ENCODE data around the gene IL3.

IL3 gene

GRCh38 chr5:132026516-132027008 is 33.9 kb upstream of the IL3 start:
- no peak for DNase-seq

DNA sequence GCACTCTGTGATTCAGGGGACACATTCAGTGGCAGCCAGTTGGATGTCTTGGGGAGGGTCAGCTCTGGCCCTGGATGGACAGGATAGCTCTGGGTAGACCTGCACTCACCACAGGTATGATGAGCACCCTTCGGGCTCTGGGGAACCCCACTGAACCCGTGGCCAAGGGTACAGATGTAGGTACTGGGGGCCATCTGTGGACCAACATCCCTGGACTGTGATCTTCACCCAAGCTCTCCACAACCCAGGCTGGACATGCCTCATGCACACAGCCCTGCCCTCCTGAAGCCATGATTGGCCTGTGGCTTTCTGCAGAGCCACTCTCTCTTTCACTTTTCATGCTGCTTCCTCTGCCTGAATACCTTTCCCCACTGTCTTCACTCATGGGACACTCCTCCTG is 33.4 kb upstream of the IL3 start:
- DNase-seq, result no peak

DNA sequence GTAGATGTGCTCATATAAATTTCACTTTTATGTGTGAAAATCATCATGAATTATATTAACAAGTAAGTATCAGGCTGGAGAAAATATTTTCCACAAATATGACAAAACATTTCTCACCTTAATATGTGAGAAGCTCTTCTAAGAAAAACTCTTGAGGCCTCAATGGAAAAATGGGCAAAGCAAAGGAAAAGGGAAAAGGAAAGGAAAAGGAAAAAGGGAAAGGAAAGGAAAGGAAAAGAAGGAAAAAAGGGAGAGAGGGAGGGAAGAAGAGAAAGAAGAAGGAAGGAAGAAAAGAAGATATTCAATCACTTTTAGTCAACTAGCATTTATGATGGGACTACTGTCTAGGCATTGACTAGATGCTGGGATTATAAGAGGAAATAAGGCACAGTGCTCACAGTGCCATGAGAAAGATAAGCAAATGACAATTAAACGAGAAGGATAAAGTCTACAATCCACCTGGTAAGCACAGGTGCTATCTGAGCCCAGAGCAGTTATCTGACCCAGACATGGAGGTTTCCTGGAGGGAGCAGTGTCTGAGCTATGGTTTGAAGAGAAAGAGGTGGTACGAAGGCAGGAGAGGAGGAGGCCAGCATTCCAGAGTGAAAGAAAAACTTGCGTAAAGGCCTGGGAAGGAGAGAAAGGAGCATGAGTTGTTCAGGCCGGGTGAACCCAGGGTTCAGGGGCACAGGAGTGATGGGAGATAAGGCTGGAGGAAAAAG is 30.7 kb upstream of the IL3 start:
- DNase-seq, result no peak

DNA sequence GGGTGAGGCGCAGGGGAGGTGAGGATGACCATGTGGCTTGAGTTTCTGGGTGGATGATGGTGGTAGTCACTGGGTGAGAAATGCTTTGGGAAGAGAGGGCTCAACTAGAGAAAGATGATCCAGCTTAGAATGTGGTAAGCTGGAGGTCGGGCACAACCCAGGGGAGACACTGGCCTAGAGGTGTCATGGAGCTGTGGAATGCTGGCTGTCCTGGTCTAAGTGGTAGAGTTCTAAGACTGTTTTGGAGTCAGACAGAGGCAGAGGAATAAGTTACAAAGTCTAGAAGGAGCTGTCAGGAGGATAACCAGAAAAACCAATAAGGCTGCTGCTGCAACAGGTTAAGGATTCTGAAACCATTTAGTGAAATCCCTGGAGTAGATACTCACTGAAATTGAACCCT is 29.8 kb upstream of the IL3 start:
- no peak for DNase-seq

DNA sequence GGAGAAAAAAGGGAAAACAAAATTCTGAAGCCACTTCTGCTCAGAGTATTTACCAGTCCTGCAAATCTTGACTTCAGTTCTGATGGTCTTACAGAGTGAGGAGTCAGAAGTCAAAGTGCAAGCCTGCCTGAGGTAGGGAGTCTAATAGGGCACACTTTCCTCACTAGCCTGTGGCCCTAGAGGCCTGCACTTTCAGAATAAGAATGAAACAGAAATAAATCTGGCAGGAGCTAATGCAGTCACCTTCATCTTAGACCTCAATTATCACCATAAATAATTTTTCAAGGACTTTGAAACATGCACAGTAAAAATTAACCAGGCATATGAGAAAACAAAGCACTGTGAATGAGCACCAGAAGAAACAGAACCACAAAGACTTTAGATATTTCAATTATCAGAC is 28.3 kb upstream of the IL3 start:
- no peak for DNase-seq

DNA sequence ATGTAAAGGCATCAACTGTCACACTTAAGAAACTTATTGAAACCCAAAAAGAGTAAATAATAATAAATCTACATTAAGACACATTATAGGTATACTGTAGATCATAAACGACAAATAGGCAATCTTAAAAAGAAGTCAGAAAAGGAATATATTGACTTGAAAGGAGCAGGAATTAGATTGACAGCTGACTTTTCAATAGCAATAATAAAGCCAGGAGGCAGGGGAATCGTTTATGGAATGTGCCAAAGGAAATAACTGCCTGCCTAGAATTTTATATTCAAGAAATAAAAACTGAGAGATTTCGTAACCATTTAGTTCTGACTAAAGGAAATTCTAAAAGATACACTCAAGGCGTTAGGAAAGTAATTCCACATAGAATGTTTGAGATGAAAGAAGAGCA is 27.3 kb upstream of the IL3 start:
- no peak for DNase-seq

GRCh38 chr5:132037353-132037752 is 23.1 kb upstream of the IL3 start:
- no peak for DNase-seq

GRCh38 chr5:132044207-132044606 is 16.2 kb upstream of the IL3 start:
- DNase-seq, result no peak

- no peak for DNase-seq
Measured at GRCh38 chr5:132046880-132047299, 13.6 kb upstream of the IL3 start.

- DNase-seq, result no peak
Measured at GRCh38 chr5:132049093-132049492, 11.4 kb upstream of the IL3 start.

GRCh38 chr5:132049559-132049958 is 10.9 kb upstream of the IL3 start:
- no peak for DNase-seq

DNA sequence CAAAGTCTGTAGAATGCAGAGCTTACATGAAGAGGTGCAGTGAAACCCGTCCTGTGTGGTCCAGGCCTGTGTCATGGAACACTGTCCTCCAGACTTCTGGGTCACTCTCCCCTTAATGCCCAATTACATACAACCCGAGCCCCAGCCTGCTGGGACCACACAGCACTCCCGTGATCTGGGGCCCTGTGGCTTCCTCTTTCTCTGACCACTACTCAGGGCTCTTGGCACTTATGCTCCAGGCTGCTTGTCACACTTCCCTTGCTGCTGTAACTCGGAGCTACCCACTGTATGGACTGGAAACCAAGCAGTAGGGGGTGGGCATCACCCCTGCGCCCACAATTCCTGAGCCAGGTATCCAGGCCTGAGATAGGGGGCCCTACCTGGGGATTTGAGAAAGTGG is 10.3 kb upstream of the IL3 start:
- no peak for DNase-seq

DNA sequence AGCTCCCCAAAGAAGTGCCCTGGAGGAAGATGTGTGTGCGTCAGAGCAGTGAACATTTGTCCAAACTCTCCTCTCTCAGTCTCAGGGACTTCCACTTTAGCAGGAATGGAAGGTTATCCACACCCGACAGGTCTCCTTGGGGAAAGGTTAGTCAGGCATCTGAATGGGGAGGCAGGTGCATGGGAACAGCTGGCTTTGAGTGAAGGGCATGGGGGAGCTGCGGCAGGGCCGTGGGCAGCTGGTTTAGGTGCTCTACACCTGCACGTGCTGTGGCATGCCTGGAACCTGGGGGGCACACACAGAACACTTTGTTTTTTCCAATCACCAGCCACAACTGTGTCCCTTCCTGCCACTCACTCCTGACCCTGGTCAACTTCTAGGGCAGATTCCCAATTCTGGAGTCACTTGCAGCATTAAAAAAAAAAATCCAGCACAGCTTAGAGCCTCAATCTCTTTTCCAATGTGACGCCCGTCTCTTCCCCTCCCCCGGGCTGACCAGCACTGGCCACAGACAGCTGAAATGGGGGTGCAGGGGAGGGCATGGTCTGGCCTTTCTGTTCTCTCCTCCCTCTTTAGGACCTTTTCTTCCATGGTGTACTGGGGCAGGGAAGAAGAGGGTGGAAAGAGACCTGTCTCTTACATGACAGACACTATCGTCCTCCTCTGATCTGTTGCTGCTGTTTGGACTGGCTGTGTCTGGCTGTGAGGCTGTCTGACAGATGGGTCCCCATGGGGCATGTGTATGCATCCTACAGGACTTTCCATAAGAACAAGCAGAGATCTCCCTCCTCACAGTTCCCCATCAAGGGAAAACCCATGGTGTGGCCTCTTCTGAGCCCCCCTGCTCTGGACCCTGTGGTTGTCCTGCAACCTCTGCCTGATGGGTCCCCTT is 9.5 kb upstream of the IL3 start:
- no peak for DNase-seq

- DNase-seq, result no peak
Measured at GRCh38 chr5:132052520-132052919, 7.9 kb upstream of the IL3 start.

GRCh38 chr5:132053483-132053882 is 7.0 kb upstream of the IL3 start:
- no peak for DNase-seq

DNA sequence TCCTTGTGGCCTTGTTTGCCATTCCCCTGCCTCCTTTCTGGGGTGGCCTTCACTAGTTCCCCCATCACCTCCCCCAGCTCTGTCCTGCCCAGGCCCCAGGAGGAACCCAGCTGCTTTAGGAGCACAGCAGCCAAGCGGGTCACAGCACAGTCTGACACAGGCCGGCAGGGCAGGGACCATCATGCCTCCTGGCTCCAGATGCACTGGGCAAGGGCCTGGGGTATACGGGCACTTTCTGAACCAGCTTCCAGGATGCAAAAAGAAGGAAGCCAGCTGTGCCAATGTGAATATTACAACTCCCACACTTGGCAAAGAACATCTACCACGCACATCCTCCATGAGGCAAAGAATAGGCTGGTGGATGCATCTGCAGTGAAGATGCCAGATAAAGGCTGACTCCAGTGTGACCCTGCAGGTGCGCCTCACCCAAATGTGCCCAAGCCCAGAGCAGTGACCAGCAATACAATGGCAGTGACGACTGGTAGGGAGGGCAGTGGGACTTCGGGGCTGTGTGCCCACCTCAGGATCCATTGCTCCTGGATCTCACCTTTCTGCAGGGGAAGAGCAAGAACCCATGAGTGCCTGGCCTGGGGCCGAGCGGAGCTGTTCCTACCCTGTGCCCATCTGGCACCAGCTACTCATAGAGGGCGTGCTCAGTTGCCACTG is 6.3 kb upstream of the IL3 start:
- no peak for DNase-seq

- DNase-seq, result no peak
Measured at GRCh38 chr5:132054697-132055440, 5.6 kb upstream of the IL3 start.

GRCh38 chr5:132055441-132055807 is 5.0 kb upstream of the IL3 start:
- no peak for DNase-seq

DNA sequence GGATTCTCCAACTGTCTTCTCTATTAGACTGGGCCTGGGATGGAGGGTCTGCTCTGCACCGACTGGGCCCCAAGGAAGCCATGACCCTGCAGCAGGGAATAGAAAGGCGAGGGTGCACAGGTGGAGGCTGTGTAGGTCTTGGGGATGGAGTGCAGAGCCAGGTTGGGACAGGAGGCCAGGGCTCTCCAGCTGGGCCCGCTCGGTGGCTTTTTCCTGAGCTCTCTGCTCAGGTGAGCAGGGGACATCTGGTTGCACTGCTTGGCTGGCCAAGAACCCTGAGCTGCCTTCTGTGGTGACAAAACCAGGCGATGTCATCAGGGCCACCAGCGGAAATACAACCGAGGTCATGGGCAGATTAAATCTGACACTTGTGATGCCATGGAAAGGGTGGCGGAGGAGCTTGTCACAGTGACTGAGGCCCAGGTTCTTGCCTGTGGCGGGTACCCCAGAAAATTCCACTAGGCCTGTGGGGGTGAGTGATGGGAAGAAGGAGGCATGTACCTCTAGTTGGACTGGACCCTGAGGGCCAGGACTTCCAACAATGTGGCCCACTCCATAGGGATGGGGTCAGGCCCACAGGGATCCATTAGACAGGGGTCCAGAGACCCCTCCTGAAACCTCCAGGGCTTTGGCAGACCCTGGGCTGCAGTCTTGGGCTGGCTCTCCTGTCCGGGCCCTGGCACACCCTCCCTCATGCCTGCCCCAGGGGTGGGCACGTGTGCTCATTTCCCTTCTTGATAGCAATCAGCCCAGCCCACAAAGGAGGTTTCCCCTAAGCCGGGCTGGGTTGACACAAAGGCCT is 4.4 kb upstream of the IL3 start:
- no peak for DNase-seq

GRCh38 chr5:132056610-132057497 is 3.6 kb upstream of the IL3 start:
- no peak for DNase-seq

Data from stimulated activated CD4-positive, alpha-beta T cell treated with anti-CD3 and anti-CD28 coated beads, Interleukin-12 subunit alpha, Interleukin-12 subunit beta, amount 100 ng/mL, for 4 hours (primary cell).